ENCODE results near the gene GPR157. TPM values are rescaled to one million over a fixed set of nuclear protein-coding genes. Genes with fewer than 3 reads are reported as not detected.

Gene GPR157
- polyA plus RNA-seq, 3 donors, result 0.56 to 1.1 (median 0.72) TPM

GRCh38 chr1:9088807-9089206 lies 40.1 kb downstream of the GPR157 start:
- Mint-ChIP-seq H3K27ac (no peak overlapping the region), H3K4me1 (peaks cover 49% of the 10 kb centered on the region)
- TF ChIP-seq CTCF (IDR thresholded peaks at IDR 0.05), result no peak

GRCh38 chr1:9087411-9088125 lies 41.3 kb downstream of the GPR157 start:
- TF ChIP-seq CTCF (IDR thresholded peaks at IDR 0.05), result no peak
- H3K36me3 ChIP-seq (replicated peaks in 1 of 2; ENCODE audit: control insufficient read depth in 1 of 2, insufficient read depth in 2 of 2, low read length in 2 of 2), result no peaks in the 10 kb centered on the region
- Mint-ChIP-seq H3K4me1 (peaks cover 62% of the 10 kb centered on the region), H3K27me3 (ENCODE audit: low read depth in 3 of 3) (peaks cover 0 to 4% (median 0%) of the 10 kb centered on the region in 3 donors), H3K36me3 (peaks cover 0 to 13% of the 10 kb centered on the region in 2 donors), H3K27ac (peak overlapping the region in 1 of 7 donors; percentile 78), H3K4me3 (no peak overlapping the region), H3K9me3 (peaks cover 0 to 3% (median 2%) of the 10 kb centered on the region in 7 donors)
- H2AFZ ChIP-seq (ENCODE audit: insufficient read depth, low read depth, low read length, poor library complexity, severe bottlenecking), result no peak overlapping the region
- H3K4me1 ChIP-seq (ENCODE audit: control insufficient read depth in 1 of 2, insufficient read depth in 2 of 2, low read length in 2 of 2), result peaks cover 48 to 55% of the 10 kb centered on the region in 2 donors
- intact Hi-C loops (cut with micrococcal nuclease), result no loop called here
- no peak overlapping the region for H3K27ac ChIP-seq (ENCODE audit: low read depth in 1 of 2, low read length in 2 of 2)
- H3K79me2 ChIP-seq (ENCODE audit: insufficient read depth, low read length), result no peaks in the 10 kb centered on the region
- no peak overlapping the region for H3K4me2 ChIP-seq (replicated peaks; ENCODE audit: extremely low read depth, low read length, poor library complexity, severe bottlenecking)
- no peaks in the 10 kb centered on the region for H3K27me3 ChIP-seq (ENCODE audit: control insufficient read depth in 2 of 2, insufficient read depth in 2 of 2, low read length in 2 of 2)
- 79% methylated on average over 9 of the region's 12 CpGs for WGBS (ENCODE audit: insufficient coverage)
- H3K9me3 ChIP-seq (replicated peaks in 1 of 2; ENCODE audit: control insufficient read depth in 1 of 2, insufficient read depth in 1 of 2, low read length in 2 of 2), result no peaks in the 10 kb centered on the region
- DNase-seq, result no peak
- no peak overlapping the region for H3K4me3 ChIP-seq (replicated peaks in 1 of 3; ENCODE audit: low read depth in 2 of 3, low read length in 3 of 3)
- no peak overlapping the region for H3K9ac ChIP-seq (ENCODE audit: insufficient read depth, low read length, poor library complexity, severe bottlenecking)
- H4K20me1 ChIP-seq (ENCODE audit: insufficient read depth, low read length), result no peaks in the 10 kb centered on the region

More at GRCh38 chr1:9088807-9089206, 40.1 kb downstream of the GPR157 start:
- Mint-ChIP-seq H3K36me3 (peaks cover 0 to 13% of the 10 kb centered on the region in 2 donors), H3K27me3 (ENCODE audit: low read depth in 3 of 3) (peaks cover 0 to 4% (median 0%) of the 10 kb centered on the region in 3 donors), H3K4me3 (no peak overlapping the region), H3K9me3 (peaks cover 0 to 3% (median 2%) of the 10 kb centered on the region in 7 donors)
- H3K9me3 ChIP-seq (replicated peaks in 1 of 2; ENCODE audit: control insufficient read depth in 1 of 2, insufficient read depth in 1 of 2, low read length in 2 of 2), result no peaks in the 10 kb centered on the region
- no peaks in the 10 kb centered on the region for H3K36me3 ChIP-seq (replicated peaks in 1 of 2; ENCODE audit: control insufficient read depth in 1 of 2, insufficient read depth in 2 of 2, low read length in 2 of 2)
- no peak for DNase-seq
- no peak overlapping the region for H3K4me3 ChIP-seq (replicated peaks in 1 of 3; ENCODE audit: low read depth in 2 of 3, low read length in 3 of 3)
- no peak overlapping the region for H3K9ac ChIP-seq (ENCODE audit: insufficient read depth, low read length, poor library complexity, severe bottlenecking)
- no peaks in the 10 kb centered on the region for H4K20me1 ChIP-seq (ENCODE audit: insufficient read depth, low read length)
- intact Hi-C loops (cut with micrococcal nuclease), result no loop called here
- H3K79me2 ChIP-seq (ENCODE audit: insufficient read depth, low read length), result no peaks in the 10 kb centered on the region
- 96% methylated on average over 3 of the region's 4 CpGs for WGBS (ENCODE audit: insufficient coverage)
- no peak overlapping the region for H3K27ac ChIP-seq (ENCODE audit: low read depth in 1 of 2, low read length in 2 of 2)
- no peaks in the 10 kb centered on the region for H3K27me3 ChIP-seq (ENCODE audit: control insufficient read depth in 2 of 2, insufficient read depth in 2 of 2, low read length in 2 of 2)
- H3K4me2 ChIP-seq (replicated peaks; ENCODE audit: extremely low read depth, low read length, poor library complexity, severe bottlenecking), result no peak overlapping the region
- H3K4me1 ChIP-seq (ENCODE audit: control insufficient read depth in 1 of 2, insufficient read depth in 2 of 2, low read length in 2 of 2), result peaks cover 48 to 55% of the 10 kb centered on the region in 2 donors
- no peak overlapping the region for H2AFZ ChIP-seq (ENCODE audit: insufficient read depth, low read depth, low read length, poor library complexity, severe bottlenecking)
